Measurements from ENCODE around the gene SIPA1L2.

SIPA1L2 gene

DNA sequence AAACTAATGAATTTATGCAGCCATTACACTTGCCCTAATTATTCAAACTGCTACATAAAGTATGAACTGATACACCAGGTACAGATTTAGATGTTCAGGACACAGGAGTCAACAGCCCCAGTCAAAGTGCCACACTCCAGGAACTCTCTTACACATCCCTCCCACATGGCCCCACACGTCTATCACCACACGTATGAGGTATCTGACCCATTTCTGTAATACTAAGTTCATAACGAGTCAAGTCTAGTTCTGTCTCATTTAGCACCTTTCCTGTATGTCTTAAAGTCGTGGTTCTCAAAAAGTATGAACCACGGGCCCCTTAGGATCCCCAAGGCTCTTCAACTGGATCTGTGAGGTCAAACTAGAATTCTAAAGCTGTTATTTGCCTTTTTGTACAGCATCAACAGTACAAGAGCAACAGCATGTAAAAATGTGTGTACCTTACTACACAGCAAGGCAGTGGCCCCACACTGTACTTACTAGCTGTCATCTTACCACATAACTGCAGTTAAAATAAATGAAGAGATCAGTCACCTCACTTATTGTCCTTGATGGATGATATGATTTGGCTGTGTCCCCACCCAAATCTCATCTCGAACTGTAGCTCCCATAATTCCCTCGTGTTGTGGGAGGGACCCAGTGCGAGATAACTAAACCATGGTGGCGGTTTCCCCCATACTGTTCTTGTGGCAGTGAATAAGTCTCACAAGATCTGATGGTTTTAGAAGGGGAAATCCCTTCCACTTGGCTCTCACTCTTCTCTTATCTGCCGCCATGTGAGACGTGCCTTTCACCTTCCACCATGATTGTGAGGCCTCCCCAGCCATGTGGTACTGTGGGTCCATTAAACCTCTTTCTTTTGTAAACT lies 42.6 kb downstream of the SIPA1L2 start:
- DNase-seq = no peak

DNA sequence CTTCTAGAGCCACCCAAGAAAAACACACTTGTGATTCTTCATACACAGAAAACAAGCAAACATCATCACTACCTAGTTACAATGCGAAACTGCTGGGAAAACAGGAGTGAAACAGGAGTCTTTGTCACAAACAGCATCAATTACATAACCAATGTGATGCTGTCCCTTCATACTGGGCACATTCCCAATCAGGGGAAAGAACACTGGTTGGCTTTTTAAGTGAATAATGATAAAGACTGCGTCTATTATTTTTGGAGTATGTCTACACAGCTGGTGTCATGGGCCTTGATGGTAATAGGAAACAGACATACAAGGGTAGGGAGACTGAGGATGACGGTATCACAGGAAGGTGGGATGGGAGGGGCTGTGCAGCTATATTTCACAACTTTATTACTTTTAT lies 43.3 kb downstream of the SIPA1L2 start:
- no peak for DNase-seq

DNA sequence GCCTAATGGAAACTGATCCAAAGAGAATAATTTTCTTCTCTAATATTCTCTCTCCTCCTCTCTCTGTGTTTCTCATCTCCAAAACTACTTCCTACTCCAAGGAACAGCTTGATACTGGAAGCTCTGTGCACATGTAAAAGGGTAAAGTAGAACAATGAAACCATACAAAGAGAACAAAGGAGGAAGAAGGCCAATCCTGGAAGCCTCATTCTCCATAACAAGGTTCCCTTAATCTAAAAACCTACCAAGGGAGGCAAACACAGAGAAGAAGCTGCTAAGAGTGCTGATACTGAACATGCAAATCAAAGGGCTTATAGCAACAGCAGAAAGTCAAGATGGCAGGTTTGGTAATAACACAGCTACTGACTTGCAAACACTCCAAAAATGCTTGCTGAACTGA lies 44.4 kb downstream of the SIPA1L2 start:
- no peak for DNase-seq

DNA sequence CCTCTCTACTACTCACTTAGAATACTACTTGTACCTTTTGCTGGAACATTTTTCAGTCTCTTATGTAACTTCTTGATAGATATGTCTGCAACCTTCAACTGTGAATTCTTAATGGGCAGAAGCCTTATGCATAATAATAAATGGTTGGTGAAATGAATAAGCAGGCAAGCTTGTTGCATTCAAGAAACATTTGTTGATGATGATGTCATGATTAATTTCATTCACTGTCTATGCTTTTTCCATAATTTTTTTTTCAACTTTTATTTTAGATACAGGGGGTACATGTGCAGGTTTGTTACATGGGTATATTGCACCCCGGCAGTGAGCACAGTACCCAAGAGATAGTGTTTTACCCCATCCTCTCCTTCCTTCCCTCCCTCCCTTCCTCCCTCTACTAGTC lies 48.0 kb downstream of the SIPA1L2 start:
- DNase-seq = no peak
